ENCODE results near the gene EIF3L.
"Not testable (repeated sequence)": the region's sequence is repeated elsewhere in the genome, so short reads cannot be mapped to it uniquely, and the experiment has no call there.

Gene EIF3L

DNA sequence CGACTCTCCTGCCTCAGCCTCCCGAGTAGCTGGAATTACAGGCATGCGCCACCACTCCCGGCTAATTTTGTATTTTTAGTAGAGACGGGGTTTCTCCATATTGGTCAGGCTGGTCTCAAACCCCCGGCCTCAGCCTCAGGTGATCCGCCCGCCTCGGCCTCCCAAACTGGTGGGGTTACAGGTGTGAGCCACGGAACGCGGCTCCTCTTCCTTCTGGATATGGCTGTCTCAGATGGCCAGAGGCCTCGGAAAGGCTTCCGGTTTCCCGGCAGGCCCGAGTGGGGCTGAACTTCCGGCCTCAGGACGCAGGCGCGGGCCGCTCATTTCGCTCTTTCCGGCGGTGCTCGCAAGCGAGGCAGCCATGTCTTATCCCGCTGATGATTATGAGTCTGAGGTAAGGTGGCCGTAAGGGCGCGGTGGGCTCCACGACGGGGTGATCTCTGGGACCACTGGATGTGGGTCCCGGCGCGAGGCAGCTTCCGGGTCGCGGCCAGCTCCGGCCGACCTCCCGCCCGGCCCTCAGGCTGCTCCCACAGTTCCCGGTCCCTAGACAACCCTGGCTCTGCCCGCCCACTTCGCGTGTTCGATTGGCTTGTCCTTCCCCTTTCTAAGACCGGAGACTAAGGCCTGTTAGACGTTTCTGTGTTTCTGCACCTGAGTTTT is at the start of gene EIF3L:
TSS of gene EIF3L (plus strand) at position 331 of the 663 bp plus-strand sequence. CDS start at position 362, 31 bp downstream.
- TF ChIP-seq, protein P1, sequence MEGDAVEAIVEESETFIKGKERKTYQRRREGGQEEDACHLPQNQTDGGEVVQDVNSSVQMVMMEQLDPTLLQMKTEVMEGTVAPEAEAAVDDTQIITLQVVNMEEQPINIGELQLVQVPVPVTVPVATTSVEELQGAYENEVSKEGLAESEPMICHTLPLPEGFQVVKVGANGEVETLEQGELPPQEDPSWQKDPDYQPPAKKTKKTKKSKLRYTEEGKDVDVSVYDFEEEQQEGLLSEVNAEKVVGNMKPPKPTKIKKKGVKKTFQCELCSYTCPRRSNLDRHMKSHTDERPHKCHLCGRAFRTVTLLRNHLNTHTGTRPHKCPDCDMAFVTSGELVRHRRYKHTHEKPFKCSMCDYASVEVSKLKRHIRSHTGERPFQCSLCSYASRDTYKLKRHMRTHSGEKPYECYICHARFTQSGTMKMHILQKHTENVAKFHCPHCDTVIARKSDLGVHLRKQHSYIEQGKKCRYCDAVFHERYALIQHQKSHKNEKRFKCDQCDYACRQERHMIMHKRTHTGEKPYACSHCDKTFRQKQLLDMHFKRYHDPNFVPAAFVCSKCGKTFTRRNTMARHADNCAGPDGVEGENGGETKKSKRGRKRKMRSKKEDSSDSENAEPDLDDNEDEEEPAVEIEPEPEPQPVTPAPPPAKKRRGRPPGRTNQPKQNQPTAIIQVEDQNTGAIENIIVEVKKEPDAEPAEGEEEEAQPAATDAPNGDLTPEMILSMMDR (conservative IDR thresholded peaks at IDR 0.05; ENCODE audit: control insufficient read depth, insufficient read depth, low read depth, low read length): no peak
- H3K4me3 ChIP-seq (ENCODE audit: control insufficient read depth, low read depth, low read length): peak within 1 kb of the TSS; percentile 98
- DNase-seq (ENCODE audit: low read depth): peak; percentile 81

DNA sequence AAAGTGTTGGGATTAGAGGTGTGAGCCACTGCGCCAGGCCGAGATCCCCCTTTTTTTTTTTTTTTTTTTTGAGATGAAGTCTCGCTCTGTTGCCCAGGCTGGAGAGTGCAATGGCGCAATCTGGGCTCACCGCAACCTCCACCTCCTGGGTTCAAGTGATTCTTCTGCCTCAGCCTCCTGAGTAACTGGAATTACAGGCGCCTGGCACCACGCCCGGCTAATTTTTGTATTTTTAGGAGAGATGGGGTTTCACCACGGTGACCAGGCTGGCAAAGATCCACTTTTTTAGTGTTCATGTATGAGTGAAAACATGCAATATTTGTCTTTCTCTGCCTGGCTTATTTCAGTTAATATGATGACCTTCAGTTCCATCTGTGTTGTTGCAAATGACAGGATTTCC is 49.2 kb upstream of the EIF3L start:
- not testable (repeated sequence) for H3K4me3 ChIP-seq (ENCODE audit: control insufficient read depth, low read depth, low read length); DNase-seq (ENCODE audit: low read depth)

DNA sequence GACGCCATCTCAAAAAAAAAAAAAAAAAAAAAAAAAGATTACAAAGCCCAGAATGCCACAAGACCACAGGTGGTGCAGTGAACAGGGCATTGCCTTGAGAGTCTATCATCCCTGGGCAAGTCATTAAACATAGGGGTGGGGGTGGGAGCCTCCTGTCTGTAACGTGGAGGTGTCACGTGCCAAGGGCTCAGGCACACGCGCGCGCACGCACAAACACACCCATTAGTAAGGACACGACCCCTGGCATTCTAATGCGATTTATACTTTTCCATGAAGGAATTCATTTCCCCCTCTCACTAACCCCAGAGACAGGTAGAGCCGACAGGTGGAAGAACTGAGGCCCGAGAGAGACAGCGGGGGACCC is 47.3 kb upstream of the EIF3L start:
- H3K4me3 ChIP-seq (ENCODE audit: control insufficient read depth, low read depth, low read length): peak overlapping the region; percentile 20
- no peak for DNase-seq (ENCODE audit: low read depth)
- TF ChIP-seq, protein P1 (conservative IDR thresholded peaks at IDR 0.05; ENCODE audit: control insufficient read depth, insufficient read depth, low read depth, low read length): no peak

DNA sequence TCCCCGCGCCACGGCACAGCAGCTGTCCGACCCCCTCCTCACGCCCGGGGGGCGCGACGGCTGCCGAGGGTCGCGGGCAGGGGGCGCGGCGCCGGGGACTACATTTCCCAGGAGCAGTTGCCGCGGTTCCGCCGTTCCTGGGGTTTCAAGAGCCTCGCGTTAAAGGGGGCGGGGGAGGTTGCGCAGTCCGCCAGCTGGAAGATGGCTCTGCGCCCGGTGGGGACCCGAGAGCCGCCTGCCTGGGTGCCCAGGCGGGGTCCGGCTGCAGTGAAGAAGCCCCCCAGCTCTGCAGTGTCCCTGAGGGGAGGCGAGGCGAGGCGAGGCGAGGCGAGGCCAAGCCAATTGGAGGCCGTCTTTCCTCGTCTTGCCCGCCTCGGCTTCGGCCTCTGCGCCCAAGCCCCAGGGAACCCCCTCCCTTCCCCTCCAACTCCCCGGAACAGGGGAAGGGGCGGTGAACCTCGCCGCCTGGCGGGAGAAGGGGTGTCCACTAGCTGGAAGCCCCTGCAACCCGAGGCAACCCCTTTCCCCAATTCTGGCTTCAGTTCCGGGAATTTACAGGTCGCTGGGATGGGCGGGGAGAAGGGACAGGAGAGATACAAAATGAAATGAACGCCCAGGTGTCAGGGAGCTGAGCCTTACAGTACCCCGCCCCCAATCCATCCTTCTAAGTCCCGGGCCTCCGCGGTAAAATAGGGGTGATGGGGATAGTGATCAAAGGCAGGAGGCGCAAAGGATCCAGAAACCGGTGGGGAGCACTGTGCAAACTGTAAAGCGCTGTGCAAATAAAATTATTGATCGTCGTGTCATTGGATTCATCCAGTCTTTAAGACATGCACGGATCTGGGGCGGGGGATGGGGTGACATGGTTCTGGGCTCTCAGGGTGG is 46.7 kb upstream of the EIF3L start:
- no peak for DNase-seq (ENCODE audit: low read depth)
- H3K4me3 ChIP-seq (ENCODE audit: control insufficient read depth, low read depth, low read length): peak overlapping the region; percentile 48
- TF ChIP-seq, protein P1 (conservative IDR thresholded peaks at IDR 0.05; ENCODE audit: control insufficient read depth, insufficient read depth, low read depth, low read length): no peak

DNA sequence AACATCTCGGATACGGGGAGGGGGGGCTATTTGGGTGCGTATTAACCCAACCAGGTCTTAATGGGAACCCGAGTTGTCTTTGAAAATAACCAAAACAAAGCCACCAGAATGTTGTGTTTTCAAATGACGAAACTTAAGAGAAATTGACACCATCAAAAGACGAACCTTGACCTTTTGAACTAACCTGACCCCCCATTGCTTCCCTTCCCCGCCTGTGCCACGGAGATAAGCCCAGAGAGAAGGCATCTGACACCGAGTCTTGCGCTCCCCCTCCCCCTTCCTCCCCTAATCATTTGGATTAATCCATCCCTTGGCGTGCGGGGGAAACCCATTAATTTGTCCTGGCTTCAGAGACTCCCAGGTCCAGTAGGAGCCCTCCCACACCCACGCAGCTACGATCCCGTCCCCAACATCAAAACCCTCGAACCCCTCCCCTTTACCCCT is 46.0 kb upstream of the EIF3L start:
- no peak for DNase-seq (ENCODE audit: low read depth)
- TF ChIP-seq, protein P1 (conservative IDR thresholded peaks at IDR 0.05; ENCODE audit: control insufficient read depth, insufficient read depth, low read depth, low read length): no peak
- H3K4me3 ChIP-seq (ENCODE audit: control insufficient read depth, low read depth, low read length): peak overlapping the region; percentile 48

DNA sequence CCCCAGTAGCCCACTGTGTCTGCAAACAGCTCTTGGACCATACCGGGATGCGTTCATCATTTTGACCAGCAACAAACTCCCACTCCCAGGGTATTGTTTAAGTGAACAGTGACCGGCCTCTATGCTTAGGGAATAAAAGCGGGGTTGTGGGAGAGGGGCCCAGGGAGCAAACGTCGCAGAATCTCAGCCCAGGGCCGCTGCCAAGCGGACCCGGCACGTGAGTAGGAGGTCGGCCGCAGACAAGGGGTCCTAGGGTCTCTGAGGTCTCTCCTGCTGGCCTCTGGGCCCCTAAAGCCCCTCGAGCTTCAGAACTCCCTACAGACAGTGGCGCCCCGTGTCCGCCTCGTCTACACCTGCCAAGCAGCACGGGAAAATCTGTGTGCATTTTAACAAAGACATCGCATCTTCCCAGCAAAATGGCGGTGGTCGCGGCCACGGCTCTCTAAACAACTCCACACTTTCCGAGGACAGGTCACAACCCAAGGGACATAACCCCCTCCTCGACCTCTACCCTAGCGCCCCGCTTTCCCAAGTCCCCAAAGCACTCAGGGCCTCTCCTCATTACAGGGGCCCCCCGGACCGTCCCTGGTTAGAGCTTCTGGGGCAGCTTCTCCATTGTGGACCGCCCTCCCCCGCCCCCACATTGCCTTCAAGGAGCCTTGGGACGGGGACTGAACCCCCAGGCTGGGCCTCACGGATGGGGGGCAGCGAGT is 45.4 kb upstream of the EIF3L start:
- no peak overlapping the region for H3K4me3 ChIP-seq (ENCODE audit: control insufficient read depth, low read depth, low read length)
- TF ChIP-seq, protein P1 (conservative IDR thresholded peaks at IDR 0.05; ENCODE audit: control insufficient read depth, insufficient read depth, low read depth, low read length): no peak
- DNase-seq (ENCODE audit: low read depth): no peak

Measured in fibroblast of mammary gland (primary cell).